Heart left ventricle (tissue), 16 donors: ENCODE measurements around the gene DPP10. TPM values are rescaled to one million over a fixed set of nuclear protein-coding genes. Genes with fewer than 3 reads are reported as not detected.

Experiments
- ATAC-seq, 4 donors: fragments of 200-7000 bp; cut with Tn5 transposase; one replicate each; pipeline ENCODE4 v1.9.1; 2020 to 2022; ENCODE audit warnings: moderate library complexity in 4 of 4, mild to moderate bottlenecking in 3 of 4, moderate number of reproducible peaks in 1 of 4
- DNase-seq, 5 donors: peaks; one replicate each; pipeline ENCODE4 v3.0.0-alpha.2; 2020
- H3K27ac ChIP-seq, 12 donors: fragments of 200-600 bp; sonication (generic) in 4 of 12; one replicate each; pipeline versions ENCODE4 v1.5.0 to v1.8.0; 2016 to 2022; ENCODE audit warnings: mild to moderate bottlenecking in 2 of 12
- H3K27me3 ChIP-seq, 9 donors: fragments of 200-600 bp; sonication (generic) in 2 of 9; one replicate each; pipeline versions ENCODE4 v1.5.1 to v1.8.0; 2016 to 2022; ENCODE audit warnings: mild to moderate bottlenecking in 3 of 9
- H3K36me3 ChIP-seq, 9 donors: fragments of 200-600 bp; sonication (generic) in 2 of 9; one replicate each; pipeline versions ENCODE4 v1.5.0 to v1.8.0; 2018 to 2022; ENCODE audit warnings: mild to moderate bottlenecking in 2 of 9
- H3K4me1 ChIP-seq, 12 donors: fragments of 200-600 bp; sonication (generic) in 4 of 12; one replicate each; pipeline versions ENCODE4 v1.5.0 to v1.8.0; 2016 to 2022; ENCODE audit warnings: mild to moderate bottlenecking in 3 of 12
- H3K4me3 ChIP-seq, 12 donors: fragments of 200-600 bp; sonication (generic) in 4 of 12; one replicate each; pipeline versions ENCODE4 v1.5.0 to v1.8.0; 2017 to 2022; ENCODE audit warnings: mild to moderate bottlenecking in 9 of 12, moderate library complexity in 4 of 12
- H3K9me3 ChIP-seq, 12 donors: fragments of 200-600 bp; sonication (generic) in 4 of 12; one replicate each; pipeline versions ENCODE4 v1.5.0 to v1.8.0; 2016 to 2022; ENCODE audit warnings: mild to moderate bottlenecking in 1 of 12
- POLR2A ChIP-seq, 2 donors: fragments of 450-650 bp; IDR thresholded peaks; one replicate each; pipeline ENCODE4 v1.6.1; 2017; ENCODE audit warnings: antibody characterized with exemption in 2 of 2, mild to moderate bottlenecking in 2 of 2, moderate library complexity in 2 of 2
- WGBS, 4 donors: extraction: QIAGEN DNeasy Blood & Tissue Kit in 2 of 4; methylation state at CpG; one replicate each; pipeline versions ENCODE4 v1.1.5 to v1.1.7; 2013 to 2018; 5-methylcytosine and 5-hydroxymethylcytosine counted together
- intact Hi-C, 10 donors: fragments of 100-400 bp; cut with DNase I; formaldehyde crosslinking; loops; one replicate each; pipeline versions ENCODE4 v1.11.1 to v1.14.2; 2022
- polyA plus RNA-seq, 2 donors: library from polyadenylated mRNA; stranded (reverse); fragments of 200-250 nt; gene quantifications; one replicate each; pipeline ENCODE4 v1.2.3, GENCODE V29; 2013
- total RNA-seq, 9 donors: library from RNA; depleted of rRNA in 2 of 9; stranded (reverse); fragments of >200 nt in 2 of 9; fragmentation: NEBNext Ultra II Directional in 3 of 9; extraction: Animal tissue kit (Norgen Biotek cat#: 25700) in 3 of 9; gene quantifications; one replicate each; pipeline versions ENCODE4 v1.1.0 to v1.2.4, GENCODE V29; 2016 to 2023
- TF ChIP-seq, protein P1 (sequence below), 12 donors: fragments of 200-600 bp; sonication (generic) in 4 of 12; IDR thresholded peaks; one replicate each; pipeline versions ENCODE4 v1.5.0 to v1.8.0; 2018 to 2022; ENCODE audit warnings: antibody characterized with exemption in 12 of 12, mild to moderate bottlenecking in 5 of 12
- donor health status: ischemic (EF 13 %, LVEDD 7.1; RV severe dilation, severe dysfunction).
- donor health status: healthy with polysubstance abuse.
- donor health status: DM: no; HTN: yes; CAD: no.
- donor health status: DM: no; HTN: no; CAD: no.
- donor health status: ischemic (EF 25% LVEDD 6.9; RV normal size, moderate dysfunction).
- donor health status: ischemic (EF 25% LVEDD 5.7; RV mildly dilated, moderate dysfunction).
- donor health status: healthy.
- donor health status: DM: yes; HTN: yes; CAD: no.
- donor health status: ischemic (EF 35%, LVEDD 5.7; RV mildly dilated, moderate dysfunction).
- donor health status: nonischemic (EF 11% LVEDD 7.7; RV severe dilation, severe dysfunction).
- donor health status: DM: yes; HTN: yes; CAD: no.
- donor health status: PGD.
- donor health status: ischemic (EF 29% LVEDD 5.4; RV normal size, mild dysfunction).
- donor health status: nonischemic (EF 23%, LVEDD 6.1; RV moderate dilation, normal function).

DPP10 gene
- total and polyA plus RNA-seq, 11 donors, result 0.88 TPM; not detected in 10

DNA sequence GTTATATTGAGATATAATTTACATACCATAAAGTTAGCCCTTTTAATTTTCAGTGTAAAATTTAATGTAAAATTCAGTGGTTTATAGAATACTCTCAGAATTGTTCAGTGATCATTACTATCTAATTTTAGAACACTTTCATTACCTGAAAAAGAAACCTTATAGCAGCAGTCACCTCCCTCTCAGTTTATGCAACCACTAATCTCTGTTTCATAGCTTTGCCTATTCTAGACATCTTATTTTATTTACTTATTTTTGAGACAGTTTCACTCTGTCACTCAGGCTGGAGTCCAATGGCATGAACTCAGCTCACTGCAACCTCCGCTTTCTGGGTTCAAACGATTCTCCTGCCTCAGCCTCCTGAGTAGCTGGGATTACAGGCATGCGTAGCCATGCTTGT, 479.6 kb downstream of the DPP10 start:
- no peaks in the 10 kb centered on the region for H3K36me3 ChIP-seq
- intact Hi-C loops, result no loop called here
- no peaks in the 10 kb centered on the region for H3K27me3 ChIP-seq
- H3K4me3 ChIP-seq, result no peak overlapping the region
- no peak overlapping the region for H3K27ac ChIP-seq
- TF ChIP-seq POLR2A (IDR thresholded peaks at IDR 0.05), result no peak
- TF ChIP-seq, protein P1, sequence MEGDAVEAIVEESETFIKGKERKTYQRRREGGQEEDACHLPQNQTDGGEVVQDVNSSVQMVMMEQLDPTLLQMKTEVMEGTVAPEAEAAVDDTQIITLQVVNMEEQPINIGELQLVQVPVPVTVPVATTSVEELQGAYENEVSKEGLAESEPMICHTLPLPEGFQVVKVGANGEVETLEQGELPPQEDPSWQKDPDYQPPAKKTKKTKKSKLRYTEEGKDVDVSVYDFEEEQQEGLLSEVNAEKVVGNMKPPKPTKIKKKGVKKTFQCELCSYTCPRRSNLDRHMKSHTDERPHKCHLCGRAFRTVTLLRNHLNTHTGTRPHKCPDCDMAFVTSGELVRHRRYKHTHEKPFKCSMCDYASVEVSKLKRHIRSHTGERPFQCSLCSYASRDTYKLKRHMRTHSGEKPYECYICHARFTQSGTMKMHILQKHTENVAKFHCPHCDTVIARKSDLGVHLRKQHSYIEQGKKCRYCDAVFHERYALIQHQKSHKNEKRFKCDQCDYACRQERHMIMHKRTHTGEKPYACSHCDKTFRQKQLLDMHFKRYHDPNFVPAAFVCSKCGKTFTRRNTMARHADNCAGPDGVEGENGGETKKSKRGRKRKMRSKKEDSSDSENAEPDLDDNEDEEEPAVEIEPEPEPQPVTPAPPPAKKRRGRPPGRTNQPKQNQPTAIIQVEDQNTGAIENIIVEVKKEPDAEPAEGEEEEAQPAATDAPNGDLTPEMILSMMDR (IDR thresholded peaks at IDR 0.05), result no peak
- no peak for DNase-seq
- peaks cover 0 to 11% (median 2%) of the 10 kb centered on the region in 12 donors for H3K9me3 ChIP-seq
- ATAC-seq, result no peak
- H3K4me1 ChIP-seq, result no peaks in the 10 kb centered on the region
- WGBS, 4 donors, result 89 to 95% (median 91%) methylated on average over 3 of the region's 3 CpGs

GRCh38 chr2:114925296-114926255, 483.1 kb downstream of the DPP10 start:
- H3K36me3 ChIP-seq, result no peaks in the 10 kb centered on the region
- H3K4me3 ChIP-seq, result no peak overlapping the region
- no peaks in the 10 kb centered on the region for H3K27me3 ChIP-seq
- no peak overlapping the region for H3K27ac ChIP-seq
- 53 to 66% (median 58%) methylated on average over 10 of the region's 10 CpGs for WGBS, 4 donors
- no peaks in the 10 kb centered on the region for H3K4me1 ChIP-seq
- DNase-seq (peak in 1 of 5 donors; percentile 29), ATAC-seq (peak in 1 of 4 donors; percentile 39)
- peaks cover 0 to 21% (median 8%) of the 10 kb centered on the region in 12 donors for H3K9me3 ChIP-seq
- no peak for TF ChIP-seq POLR2A (IDR thresholded peaks at IDR 0.05)
- TF ChIP-seq, protein P1 (IDR thresholded peaks at IDR 0.05), result no peak
- intact Hi-C loops, result no loop called here

GRCh38 chr2:114926303-114926702, 483.9 kb downstream of the DPP10 start:
- WGBS, 4 donors, result 71 to 76% (median 74%) methylated on average over 4 of the region's 4 CpGs
- intact Hi-C loops, result no loop called here
- TF ChIP-seq, protein P1 (IDR thresholded peaks at IDR 0.05), result no peak
- no peak for TF ChIP-seq POLR2A (IDR thresholded peaks at IDR 0.05)
- Histone ChIP-seq H3K4me1 (no peaks in the 10 kb centered on the region), H3K9me3 (peaks cover 0 to 21% (median 8%) of the 10 kb centered on the region in 12 donors), H3K4me3 (no peak overlapping the region), H3K36me3 (no peaks in the 10 kb centered on the region), H3K27ac (peak overlapping the region in 1 of 12 donors; percentile 8), H3K27me3 (no peaks in the 10 kb centered on the region)
- DNase-seq, result no peak
- ATAC-seq, result no peak

DNA sequence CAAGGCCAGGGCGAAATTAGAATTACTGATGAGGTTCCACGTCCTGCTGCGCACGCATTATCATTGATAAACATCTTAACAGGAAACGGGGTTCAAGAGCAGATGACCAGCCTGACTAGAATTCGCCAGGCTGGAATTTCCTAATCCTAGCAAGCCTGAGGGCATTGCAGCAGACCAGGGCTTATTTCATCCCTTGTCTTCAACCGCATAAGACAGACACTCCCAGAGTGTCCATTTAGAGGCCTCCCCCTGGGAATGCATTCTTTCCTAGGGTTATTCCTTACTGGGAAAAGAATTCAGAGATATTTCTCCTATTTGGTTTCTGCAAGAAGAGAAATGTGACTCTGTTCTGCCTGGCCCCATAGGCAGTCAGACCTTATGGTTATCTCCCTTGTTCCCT, 486.8 kb downstream of the DPP10 start:
- Histone ChIP-seq H3K9me3 (peaks cover 0 to 24% (median 8%) of the 10 kb centered on the region in 12 donors), H3K4me3 (no peak overlapping the region), H3K27me3 (no peaks in the 10 kb centered on the region), H3K27ac (no peak overlapping the region), H3K4me1 (no peaks in the 10 kb centered on the region), H3K36me3 (no peaks in the 10 kb centered on the region)
- no peak for ATAC-seq
- TF ChIP-seq, protein P1 (IDR thresholded peaks at IDR 0.05), result no peak
- no peak for TF ChIP-seq POLR2A (IDR thresholded peaks at IDR 0.05)
- no peak for DNase-seq
- intact Hi-C loops, result no loop called here
- 79 to 86% (median 83%) methylated on average over 7 of the region's 7 CpGs for WGBS, 4 donors
